Measurements from ENCODE around the gene CEP19.
A peak's percentile ranks its signal among the peaks of the same experiment; 100 is the strongest.

CEP19 gene

GRCh38 chr3:196707566-196707965 lies 4.5 kb downstream of the CEP19 start:
- 92% methylated on average over 4 to 6 of the region's 8 CpGs for WGBS, 2 experiments (ENCODE audit: insufficient coverage in 2 of 2)
- Histone ChIP-seq H3K9me3 (ENCODE audit: control insufficient read depth, low read length) (no peaks in the 10 kb centered on the region), H3K4me1 (ENCODE audit: control insufficient read depth, insufficient read depth, low read length, poor library complexity, severe bottlenecking) (no peaks in the 10 kb centered on the region), H3K4me3 (ENCODE audit: extremely low read depth, insufficient read depth, low read length, poor library complexity, severe bottlenecking) (no peak overlapping the region), H3K27ac (ENCODE audit: low read depth, low read length, severe bottlenecking) (no peak overlapping the region), H3K36me3 (ENCODE audit: control insufficient read depth, insufficient read depth, low read length) (no peaks in the 10 kb centered on the region)

GRCh38 chr3:196706731-196707130 lies 5.3 kb downstream of the CEP19 start:
- WGBS, 2 experiments (ENCODE audit: insufficient coverage in 2 of 2), result 94 to 100% methylated on average over 3 to 4 of the region's 4 CpGs
- Histone ChIP-seq H3K4me1 (ENCODE audit: control insufficient read depth, insufficient read depth, low read length, poor library complexity, severe bottlenecking) (no peaks in the 10 kb centered on the region), H3K36me3 (ENCODE audit: control insufficient read depth, insufficient read depth, low read length) (no peaks in the 10 kb centered on the region), H3K9me3 (ENCODE audit: control insufficient read depth, low read length) (no peaks in the 10 kb centered on the region), H3K4me3 (ENCODE audit: extremely low read depth, insufficient read depth, low read length, poor library complexity, severe bottlenecking) (no peak overlapping the region), H3K27ac (ENCODE audit: low read depth, low read length, severe bottlenecking) (no peak overlapping the region)

GRCh38 chr3:196706327-196706726 lies 5.7 kb downstream of the CEP19 start:
- H3K36me3 ChIP-seq (ENCODE audit: control insufficient read depth, insufficient read depth, low read length), result no peaks in the 10 kb centered on the region
- H3K4me3 ChIP-seq (ENCODE audit: extremely low read depth, insufficient read depth, low read length, poor library complexity, severe bottlenecking), result no peak overlapping the region
- H3K27ac ChIP-seq (ENCODE audit: low read depth, low read length, severe bottlenecking), result no peak overlapping the region
- no CpG with 5 or more reads among the region's 5 CpGs for WGBS, 2 experiments (ENCODE audit: insufficient coverage in 2 of 2)
- H3K9me3 ChIP-seq (ENCODE audit: control insufficient read depth, low read length), result no peaks in the 10 kb centered on the region
- H3K4me1 ChIP-seq (ENCODE audit: control insufficient read depth, insufficient read depth, low read length, poor library complexity, severe bottlenecking), result no peaks in the 10 kb centered on the region

GRCh38 chr3:196700801-196701200 lies 11.2 kb downstream of the CEP19 start:
- Histone ChIP-seq H3K9me3 (ENCODE audit: control insufficient read depth, low read length) (no peaks in the 10 kb centered on the region), H3K4me3 (ENCODE audit: extremely low read depth, insufficient read depth, low read length, poor library complexity, severe bottlenecking) (no peak overlapping the region), H3K36me3 (ENCODE audit: control insufficient read depth, insufficient read depth, low read length) (no peaks in the 10 kb centered on the region), H3K4me1 (ENCODE audit: control insufficient read depth, insufficient read depth, low read length, poor library complexity, severe bottlenecking) (peaks cover 3% of the 10 kb centered on the region), H3K27ac (ENCODE audit: low read depth, low read length, severe bottlenecking) (no peak overlapping the region)
- WGBS, 2 experiments (ENCODE audit: insufficient coverage in 2 of 2), result 93% methylated on average over 4 of the region's 4 CpGs

GRCh38 chr3:196699749-196700148 lies 12.3 kb downstream of the CEP19 start:
- Histone ChIP-seq H3K9me3 (ENCODE audit: control insufficient read depth, low read length) (no peaks in the 10 kb centered on the region), H3K27ac (ENCODE audit: low read depth, low read length, severe bottlenecking) (peak overlapping the region; percentile 64), H3K4me3 (ENCODE audit: extremely low read depth, insufficient read depth, low read length, poor library complexity, severe bottlenecking) (no peak overlapping the region), H3K36me3 (ENCODE audit: control insufficient read depth, insufficient read depth, low read length) (no peaks in the 10 kb centered on the region), H3K4me1 (ENCODE audit: control insufficient read depth, insufficient read depth, low read length, poor library complexity, severe bottlenecking) (peaks cover 3% of the 10 kb centered on the region)
- 81 to 85% methylated on average over 3 to 4 of the region's 7 CpGs for WGBS, 2 experiments (ENCODE audit: insufficient coverage in 2 of 2)

GRCh38 chr3:196697270-196697669 lies 14.8 kb downstream of the CEP19 start:
- no peaks in the 10 kb centered on the region for H3K36me3 ChIP-seq (ENCODE audit: control insufficient read depth, insufficient read depth, low read length)
- peaks cover 3% of the 10 kb centered on the region for H3K4me1 ChIP-seq (ENCODE audit: control insufficient read depth, insufficient read depth, low read length, poor library complexity, severe bottlenecking)
- H3K27ac ChIP-seq (ENCODE audit: low read depth, low read length, severe bottlenecking), result no peak overlapping the region
- WGBS, 2 experiments (ENCODE audit: insufficient coverage in 2 of 2), result 57 to 100% methylated on average over 1 to 2 of the region's 5 CpGs
- no peaks in the 10 kb centered on the region for H3K9me3 ChIP-seq (ENCODE audit: control insufficient read depth, low read length)
- H3K4me3 ChIP-seq (ENCODE audit: extremely low read depth, insufficient read depth, low read length, poor library complexity, severe bottlenecking), result no peak overlapping the region

GRCh38 chr3:196695849-196696226 lies 16.2 kb downstream of the CEP19 start:
- no peaks in the 10 kb centered on the region for H3K36me3 ChIP-seq (ENCODE audit: control insufficient read depth, insufficient read depth, low read length)
- no peak overlapping the region for H3K27ac ChIP-seq (ENCODE audit: low read depth, low read length, severe bottlenecking)
- H3K4me1 ChIP-seq (ENCODE audit: control insufficient read depth, insufficient read depth, low read length, poor library complexity, severe bottlenecking), result peaks cover 3% of the 10 kb centered on the region
- no peak overlapping the region for H3K4me3 ChIP-seq (ENCODE audit: extremely low read depth, insufficient read depth, low read length, poor library complexity, severe bottlenecking)
- WGBS, 2 experiments (ENCODE audit: insufficient coverage in 2 of 2), result 95 to 100% methylated on average over 5 of the region's 5 CpGs
- no peaks in the 10 kb centered on the region for H3K9me3 ChIP-seq (ENCODE audit: control insufficient read depth, low read length)

GRCh38 chr3:196694941-196695848 lies 16.9 kb downstream of the CEP19 start:
- Histone ChIP-seq H3K4me3 (ENCODE audit: extremely low read depth, insufficient read depth, low read length, poor library complexity, severe bottlenecking) (no peak overlapping the region), H3K4me1 (ENCODE audit: control insufficient read depth, insufficient read depth, low read length, poor library complexity, severe bottlenecking) (peaks cover 3% of the 10 kb centered on the region), H3K27ac (ENCODE audit: low read depth, low read length, severe bottlenecking) (no peak overlapping the region), H3K9me3 (ENCODE audit: control insufficient read depth, low read length) (no peaks in the 10 kb centered on the region), H3K36me3 (ENCODE audit: control insufficient read depth, insufficient read depth, low read length) (no peaks in the 10 kb centered on the region)
- WGBS, 2 experiments (ENCODE audit: insufficient coverage in 2 of 2), result 91 to 100% methylated on average over 2 to 12 of the region's 17 CpGs

- Histone ChIP-seq H3K4me3 (ENCODE audit: extremely low read depth, insufficient read depth, low read length, poor library complexity, severe bottlenecking) (no peak overlapping the region), H3K36me3 (ENCODE audit: control insufficient read depth, insufficient read depth, low read length) (no peaks in the 10 kb centered on the region), H3K9me3 (ENCODE audit: control insufficient read depth, low read length) (no peaks in the 10 kb centered on the region), H3K4me1 (ENCODE audit: control insufficient read depth, insufficient read depth, low read length, poor library complexity, severe bottlenecking) (no peaks in the 10 kb centered on the region), H3K27ac (ENCODE audit: low read depth, low read length, severe bottlenecking) (no peak overlapping the region)
- WGBS, 2 experiments (ENCODE audit: insufficient coverage in 2 of 2), result 83% methylated on average over 1 of the region's 1 CpG; no CpG with 5 or more reads in 1 of the 2 experiments
Observed at GRCh38 chr3:196694202-196694638, 17.8 kb downstream of the CEP19 start.

GRCh38 chr3:196691386-196691785 lies 20.7 kb downstream of the CEP19 start:
- H3K36me3 ChIP-seq (ENCODE audit: control insufficient read depth, insufficient read depth, low read length), result no peaks in the 10 kb centered on the region
- 80 to 82% methylated on average over 7 of the region's 8 CpGs for WGBS, 2 experiments (ENCODE audit: insufficient coverage in 2 of 2)
- no peaks in the 10 kb centered on the region for H3K9me3 ChIP-seq (ENCODE audit: control insufficient read depth, low read length)
- H3K4me1 ChIP-seq (ENCODE audit: control insufficient read depth, insufficient read depth, low read length, poor library complexity, severe bottlenecking), result no peaks in the 10 kb centered on the region
- H3K27ac ChIP-seq (ENCODE audit: low read depth, low read length, severe bottlenecking), result no peak overlapping the region
- H3K4me3 ChIP-seq (ENCODE audit: extremely low read depth, insufficient read depth, low read length, poor library complexity, severe bottlenecking), result no peak overlapping the region
